Endothelial cell of umbilical vein (primary cell): ENCODE results near the gene BRSK2.

Experiments
- POLR2A ChIP-seq: IDR thresholded peaks from 2 replicates; pipeline ENCODE4 v1.6.1; 2012; ENCODE audit warnings: low read depth, mild to moderate bottlenecking, control low read depth, low read length
- POLR2AphosphoS5 ChIP-seq: IDR thresholded peaks from 2 replicates; pipeline ENCODE4 v1.6.1; 2012; ENCODE audit warnings: low read depth, mild to moderate bottlenecking, control low read depth, low read length, moderate library complexity; ENCODE audit not compliant: insufficient read depth

GRCh38 chr11:1433977-1434640, 44.4 kb downstream of the BRSK2 start:
- TF ChIP-seq POLR2A, result no peak
- no peak for TF ChIP-seq POLR2AphosphoS5
